WTC11 (cell line): ENCODE measurements around the gene USP38. TPM values are rescaled to one million over a fixed set of nuclear protein-coding genes. Genes with fewer than 3 reads are reported as not detected.

Experiments
- ATAC-seq: fragments of 200-7000 bp; cut with Tn5 transposase; 2 replicates; pipeline ENCODE4 v1.10.0; 2021; ENCODE audit warnings: mild to moderate bottlenecking, moderate library complexity
- CTCF ChIA-PET: fragments of 300-600 bp; sonication (Branson Sonifier 250); formaldehyde crosslinking; loops from one replicate; lab custom pipeline; 2021; ENCODE audit warnings: antibody characterized with exemption; lab: Charles Lee
- POLR2A ChIA-PET: fragments of 350-600 bp; sonication (Branson Sonifier 250); formaldehyde crosslinking; loops from one replicate; lab custom pipeline; 2021; ENCODE audit warnings: antibody characterized with exemption; lab: Charles Lee
- DNase-seq: peaks from one replicate; pipeline ENCODE4 v3.0.0; 2021; ENCODE audit warnings: low spot score
- H3K27ac Mint-ChIP-seq: 2 replicates; pipeline ENCODE4 v1.8.0; 2021; ENCODE audit warnings: mixed read lengths
- H3K27me3 Mint-ChIP-seq: 2 replicates; pipeline ENCODE4 v1.8.0; 2021; ENCODE audit warnings: low read depth, mild to moderate bottlenecking, moderate library complexity, mixed read lengths
- H3K36me3 Mint-ChIP-seq: 2 replicates; pipeline ENCODE4 v1.8.0; 2021; ENCODE audit warnings: mixed read lengths
- H3K4me1 Mint-ChIP-seq: 2 replicates; pipeline ENCODE4 v1.8.0; 2022; ENCODE audit warnings: mixed read lengths
- H3K4me3 Mint-ChIP-seq: 2 replicates; pipeline ENCODE4 v1.8.0; 2021; ENCODE audit warnings: mild to moderate bottlenecking, moderate library complexity, mixed read lengths
- H3K9me3 Mint-ChIP-seq: 2 replicates; pipeline ENCODE4 v1.8.0; 2021; ENCODE audit warnings: mixed read lengths
- EMX1 ChIP-seq: fragments of 250-450 bp; sonication (Bioruptor Pico); IDR thresholded peaks from 2 replicates; pipeline ENCODE4 v1.8.0; 2021; ENCODE audit warnings: mild to moderate bottlenecking
- ETV6 ChIP-seq: sonication (generic); formaldehyde crosslinking; IDR thresholded peaks from 2 replicates; pipeline ENCODE4 v1.8.1; 2022; ENCODE audit warnings: mild to moderate bottlenecking, missing genetic modification reagents
- GRHL2 ChIP-seq: fragments of 250-450 bp; sonication (Bioruptor Pico); IDR thresholded peaks from 2 replicates; pipeline ENCODE4 v1.8.0; 2022; ENCODE audit warnings: mild to moderate bottlenecking, moderate library complexity; ENCODE audit not compliant: insufficient replicate concordance, severe bottlenecking
- GTF2I ChIP-seq: fragments of 250-450 bp; sonication (Bioruptor Pico); conservative IDR thresholded peaks from 2 replicates; pipeline ENCODE4 v1.4.0; 2021; ENCODE audit warnings: mild to moderate bottlenecking
- NFATC4 ChIP-seq: fragments of 250-450 bp; sonication (Bioruptor Pico); IDR thresholded peaks from 2 replicates; pipeline ENCODE4 v1.9.0; 2021; ENCODE audit warnings: mild to moderate bottlenecking
- NFE2L1 ChIP-seq: sonication (generic); formaldehyde crosslinking; IDR thresholded peaks from 2 replicates; pipeline ENCODE4 v1.8.1; 2023; ENCODE audit warnings: missing genetic modification reagents
- SMAD4 ChIP-seq: sonication (generic); formaldehyde crosslinking; IDR thresholded peaks from 2 replicates; pipeline ENCODE4 v1.8.0; 2022; ENCODE audit warnings: mild to moderate bottlenecking, missing genetic modification reagents
- TEAD1 ChIP-seq: sonication (generic); formaldehyde crosslinking; IDR thresholded peaks from 2 replicates; pipeline ENCODE4 v1.8.0; 2022; ENCODE audit warnings: mild to moderate bottlenecking, missing genetic modification reagents
- ZNF232 ChIP-seq: sonication (generic); formaldehyde crosslinking; IDR thresholded peaks from 2 replicates; pipeline ENCODE4 v1.8.0; 2022; ENCODE audit warnings: mild to moderate bottlenecking, missing genetic modification reagents
- total RNA-seq: library from RNA; stranded (reverse); gene quantifications from 3 replicates; pipeline ENCODE4 v1.2.3, GENCODE V29; 2021
- TF ChIP-seq, protein P1 (sequence below): sonication (generic); formaldehyde crosslinking; IDR thresholded peaks from 2 replicates; pipeline ENCODE4 v1.8.0; 2022; ENCODE audit warnings: mild to moderate bottlenecking, missing genetic modification reagents
- TF ChIP-seq, protein P2 (sequence below): sonication (generic); formaldehyde crosslinking; IDR thresholded peaks from 2 replicates; pipeline ENCODE4 v1.8.0; 2022; ENCODE audit warnings: mild to moderate bottlenecking, missing genetic modification reagents
- TF ChIP-seq, protein P3 (sequence below): sonication (generic); formaldehyde crosslinking; IDR thresholded peaks from 2 replicates; pipeline ENCODE4 v1.8.0; 2023; ENCODE audit warnings: missing genetic modification reagents
- TF ChIP-seq, protein P4 (sequence below): fragments of 250-450 bp; sonication (Bioruptor Pico); IDR thresholded peaks from 2 replicates; pipeline ENCODE4 v1.9.0; 2021; ENCODE audit warnings: mild to moderate bottlenecking, borderline replicate concordance
- TF ChIP-seq, protein P5 (sequence below): sonication (generic); formaldehyde crosslinking; IDR thresholded peaks from 2 replicates; pipeline ENCODE4 v1.8.1; 2022; ENCODE audit warnings: missing genetic modification reagents, borderline replicate concordance
- TF ChIP-seq, protein P6 (sequence below): sonication (generic); formaldehyde crosslinking; IDR thresholded peaks from 2 replicates; pipeline ENCODE4 v1.8.0; 2023; ENCODE audit warnings: mild to moderate bottlenecking, missing genetic modification reagents
- TF ChIP-seq, protein P7 (sequence below): fragments of 250-450 bp; sonication (Bioruptor Pico); IDR thresholded peaks from 2 replicates; pipeline ENCODE4 v1.9.0; 2021; ENCODE audit warnings: moderate library complexity, mild to moderate bottlenecking, inconsistent platforms, borderline replicate concordance
- TF ChIP-seq, protein P8 (sequence below): sonication (generic); formaldehyde crosslinking; IDR thresholded peaks from 2 replicates; pipeline ENCODE4 v1.8.0; 2022; ENCODE audit warnings: mild to moderate bottlenecking, missing genetic modification reagents
- TF ChIP-seq, protein P9 (sequence below): fragments of 250-450 bp; sonication (Bioruptor Pico); IDR thresholded peaks from 2 replicates; pipeline ENCODE4 v1.9.0; 2021; ENCODE audit warnings: mild to moderate bottlenecking
- TF ChIP-seq, protein P10 (sequence below): sonication (generic); formaldehyde crosslinking; IDR thresholded peaks from 2 replicates; pipeline ENCODE4 v1.8.1; 2023; ENCODE audit warnings: mild to moderate bottlenecking, moderate library complexity, missing genetic modification reagents

The USP38 gene
- total RNA-seq, 1 experiment from 2014 or later: 10.3 TPM

DNA sequence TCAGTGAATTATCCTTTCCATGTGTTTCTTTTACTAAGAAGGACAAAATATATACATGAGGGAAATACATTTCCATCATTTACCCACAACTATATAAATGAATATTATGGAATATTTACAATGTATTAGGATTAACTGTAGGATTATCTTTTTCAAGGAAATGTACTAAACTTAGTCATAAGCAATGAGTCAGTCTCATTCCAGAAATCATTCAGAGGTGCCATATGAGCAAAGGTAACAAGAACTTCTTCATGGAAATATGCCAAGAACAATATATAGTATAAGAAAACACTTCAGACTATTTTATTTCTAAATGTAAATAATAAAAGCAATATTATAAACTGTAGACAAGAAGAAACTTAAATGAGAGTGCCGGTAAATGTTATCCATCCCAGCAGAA lies 67.1 kb downstream of the USP38 start:
- no peak overlapping the region for H3K4me3 Mint-ChIP-seq
- no peak for ATAC-seq
- peaks cover 5% of the 10 kb centered on the region; the same call in 1 of the 2 replicates for H3K9me3 Mint-ChIP-seq
- ChIA-PET POLR2A (no interaction called here), CTCF (no interaction called here)
- DNase-seq: no peak
- no peak overlapping the region for H3K27ac Mint-ChIP-seq
- TF ChIP-seq TEAD1: no peak
- no peak for TF ChIP-seq NFATC4 (CRISPR knock-in tag)
- TF ChIP-seq, protein P1, sequence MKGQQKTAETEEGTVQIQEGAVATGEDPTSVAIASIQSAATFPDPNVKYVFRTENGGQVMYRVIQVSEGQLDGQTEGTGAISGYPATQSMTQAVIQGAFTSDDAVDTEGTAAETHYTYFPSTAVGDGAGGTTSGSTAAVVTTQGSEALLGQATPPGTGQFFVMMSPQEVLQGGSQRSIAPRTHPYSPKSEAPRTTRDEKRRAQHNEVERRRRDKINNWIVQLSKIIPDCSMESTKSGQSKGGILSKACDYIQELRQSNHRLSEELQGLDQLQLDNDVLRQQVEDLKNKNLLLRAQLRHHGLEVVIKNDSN (CRISPR knock-in tag): no peak
- no peak for TF ChIP-seq GTF2I
- TF ChIP-seq, protein P2, sequence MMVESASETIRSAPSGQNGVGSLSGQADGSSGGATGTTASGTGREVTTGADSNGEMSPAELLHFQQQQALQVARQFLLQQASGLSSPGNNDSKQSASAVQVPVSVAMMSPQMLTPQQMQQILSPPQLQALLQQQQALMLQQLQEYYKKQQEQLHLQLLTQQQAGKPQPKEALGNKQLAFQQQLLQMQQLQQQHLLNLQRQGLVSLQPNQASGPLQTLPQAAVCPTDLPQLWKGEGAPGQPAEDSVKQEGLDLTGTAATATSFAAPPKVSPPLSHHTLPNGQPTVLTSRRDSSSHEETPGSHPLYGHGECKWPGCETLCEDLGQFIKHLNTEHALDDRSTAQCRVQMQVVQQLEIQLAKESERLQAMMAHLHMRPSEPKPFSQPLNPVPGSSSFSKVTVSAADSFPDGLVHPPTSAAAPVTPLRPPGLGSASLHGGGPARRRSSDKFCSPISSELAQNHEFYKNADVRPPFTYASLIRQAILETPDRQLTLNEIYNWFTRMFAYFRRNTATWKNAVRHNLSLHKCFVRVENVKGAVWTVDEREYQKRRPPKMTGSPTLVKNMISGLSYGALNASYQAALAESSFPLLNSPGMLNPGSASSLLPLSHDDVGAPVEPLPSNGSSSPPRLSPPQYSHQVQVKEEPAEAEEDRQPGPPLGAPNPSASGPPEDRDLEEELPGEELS: no peak
- TF ChIP-seq, protein P3, sequence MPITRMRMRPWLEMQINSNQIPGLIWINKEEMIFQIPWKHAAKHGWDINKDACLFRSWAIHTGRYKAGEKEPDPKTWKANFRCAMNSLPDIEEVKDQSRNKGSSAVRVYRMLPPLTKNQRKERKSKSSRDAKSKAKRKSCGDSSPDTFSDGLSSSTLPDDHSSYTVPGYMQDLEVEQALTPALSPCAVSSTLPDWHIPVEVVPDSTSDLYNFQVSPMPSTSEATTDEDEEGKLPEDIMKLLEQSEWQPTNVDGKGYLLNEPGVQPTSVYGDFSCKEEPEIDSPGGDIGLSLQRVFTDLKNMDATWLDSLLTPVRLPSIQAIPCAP (CRISPR knock-in tag): no peak
- no peak for TF ChIP-seq EMX1
- TF ChIP-seq, protein P4, sequence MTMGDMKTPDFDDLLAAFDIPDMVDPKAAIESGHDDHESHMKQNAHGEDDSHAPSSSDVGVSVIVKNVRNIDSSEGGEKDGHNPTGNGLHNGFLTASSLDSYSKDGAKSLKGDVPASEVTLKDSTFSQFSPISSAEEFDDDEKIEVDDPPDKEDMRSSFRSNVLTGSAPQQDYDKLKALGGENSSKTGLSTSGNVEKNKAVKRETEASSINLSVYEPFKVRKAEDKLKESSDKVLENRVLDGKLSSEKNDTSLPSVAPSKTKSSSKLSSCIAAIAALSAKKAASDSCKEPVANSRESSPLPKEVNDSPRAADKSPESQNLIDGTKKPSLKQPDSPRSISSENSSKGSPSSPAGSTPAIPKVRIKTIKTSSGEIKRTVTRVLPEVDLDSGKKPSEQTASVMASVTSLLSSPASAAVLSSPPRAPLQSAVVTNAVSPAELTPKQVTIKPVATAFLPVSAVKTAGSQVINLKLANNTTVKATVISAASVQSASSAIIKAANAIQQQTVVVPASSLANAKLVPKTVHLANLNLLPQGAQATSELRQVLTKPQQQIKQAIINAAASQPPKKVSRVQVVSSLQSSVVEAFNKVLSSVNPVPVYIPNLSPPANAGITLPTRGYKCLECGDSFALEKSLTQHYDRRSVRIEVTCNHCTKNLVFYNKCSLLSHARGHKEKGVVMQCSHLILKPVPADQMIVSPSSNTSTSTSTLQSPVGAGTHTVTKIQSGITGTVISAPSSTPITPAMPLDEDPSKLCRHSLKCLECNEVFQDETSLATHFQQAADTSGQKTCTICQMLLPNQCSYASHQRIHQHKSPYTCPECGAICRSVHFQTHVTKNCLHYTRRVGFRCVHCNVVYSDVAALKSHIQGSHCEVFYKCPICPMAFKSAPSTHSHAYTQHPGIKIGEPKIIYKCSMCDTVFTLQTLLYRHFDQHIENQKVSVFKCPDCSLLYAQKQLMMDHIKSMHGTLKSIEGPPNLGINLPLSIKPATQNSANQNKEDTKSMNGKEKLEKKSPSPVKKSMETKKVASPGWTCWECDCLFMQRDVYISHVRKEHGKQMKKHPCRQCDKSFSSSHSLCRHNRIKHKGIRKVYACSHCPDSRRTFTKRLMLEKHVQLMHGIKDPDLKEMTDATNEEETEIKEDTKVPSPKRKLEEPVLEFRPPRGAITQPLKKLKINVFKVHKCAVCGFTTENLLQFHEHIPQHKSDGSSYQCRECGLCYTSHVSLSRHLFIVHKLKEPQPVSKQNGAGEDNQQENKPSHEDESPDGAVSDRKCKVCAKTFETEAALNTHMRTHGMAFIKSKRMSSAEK: no peak
- no peak for TF ChIP-seq ZNF232 (CRISPR knock-in tag)
- TF ChIP-seq, protein P5, sequence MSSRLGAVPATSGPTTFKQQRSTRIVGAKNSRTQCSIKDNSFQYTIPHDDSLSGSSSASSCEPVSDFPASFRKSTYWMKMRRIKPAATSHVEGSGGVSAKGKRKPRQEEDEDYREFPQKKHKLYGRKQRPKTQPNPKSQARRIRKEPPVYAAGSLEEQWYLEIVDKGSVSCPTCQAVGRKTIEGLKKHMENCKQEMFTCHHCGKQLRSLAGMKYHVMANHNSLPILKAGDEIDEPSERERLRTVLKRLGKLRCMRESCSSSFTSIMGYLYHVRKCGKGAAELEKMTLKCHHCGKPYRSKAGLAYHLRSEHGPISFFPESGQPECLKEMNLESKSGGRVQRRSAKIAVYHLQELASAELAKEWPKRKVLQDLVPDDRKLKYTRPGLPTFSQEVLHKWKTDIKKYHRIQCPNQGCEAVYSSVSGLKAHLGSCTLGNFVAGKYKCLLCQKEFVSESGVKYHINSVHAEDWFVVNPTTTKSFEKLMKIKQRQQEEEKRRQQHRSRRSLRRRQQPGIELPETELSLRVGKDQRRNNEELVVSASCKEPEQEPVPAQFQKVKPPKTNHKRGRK (CRISPR knock-in tag): no peak
- no peak for TF ChIP-seq SMAD4 (CRISPR knock-in tag)
- TF ChIP-seq, protein P6, sequence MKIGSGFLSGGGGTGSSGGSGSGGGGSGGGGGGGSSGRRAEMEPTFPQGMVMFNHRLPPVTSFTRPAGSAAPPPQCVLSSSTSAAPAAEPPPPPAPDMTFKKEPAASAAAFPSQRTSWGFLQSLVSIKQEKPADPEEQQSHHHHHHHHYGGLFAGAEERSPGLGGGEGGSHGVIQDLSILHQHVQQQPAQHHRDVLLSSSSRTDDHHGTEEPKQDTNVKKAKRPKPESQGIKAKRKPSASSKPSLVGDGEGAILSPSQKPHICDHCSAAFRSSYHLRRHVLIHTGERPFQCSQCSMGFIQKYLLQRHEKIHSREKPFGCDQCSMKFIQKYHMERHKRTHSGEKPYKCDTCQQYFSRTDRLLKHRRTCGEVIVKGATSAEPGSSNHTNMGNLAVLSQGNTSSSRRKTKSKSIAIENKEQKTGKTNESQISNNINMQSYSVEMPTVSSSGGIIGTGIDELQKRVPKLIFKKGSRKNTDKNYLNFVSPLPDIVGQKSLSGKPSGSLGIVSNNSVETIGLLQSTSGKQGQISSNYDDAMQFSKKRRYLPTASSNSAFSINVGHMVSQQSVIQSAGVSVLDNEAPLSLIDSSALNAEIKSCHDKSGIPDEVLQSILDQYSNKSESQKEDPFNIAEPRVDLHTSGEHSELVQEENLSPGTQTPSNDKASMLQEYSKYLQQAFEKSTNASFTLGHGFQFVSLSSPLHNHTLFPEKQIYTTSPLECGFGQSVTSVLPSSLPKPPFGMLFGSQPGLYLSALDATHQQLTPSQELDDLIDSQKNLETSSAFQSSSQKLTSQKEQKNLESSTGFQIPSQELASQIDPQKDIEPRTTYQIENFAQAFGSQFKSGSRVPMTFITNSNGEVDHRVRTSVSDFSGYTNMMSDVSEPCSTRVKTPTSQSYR: no peak
- TF ChIP-seq, all 79 proteins: peak for 0
- H3K4me1 Mint-ChIP-seq: peaks cover 19% of the 10 kb centered on the region
- no peaks in the 10 kb centered on the region for H3K36me3 Mint-ChIP-seq
- H3K27me3 Mint-ChIP-seq: no peaks in the 10 kb centered on the region; the same call in 1 of the 2 replicates

DNA sequence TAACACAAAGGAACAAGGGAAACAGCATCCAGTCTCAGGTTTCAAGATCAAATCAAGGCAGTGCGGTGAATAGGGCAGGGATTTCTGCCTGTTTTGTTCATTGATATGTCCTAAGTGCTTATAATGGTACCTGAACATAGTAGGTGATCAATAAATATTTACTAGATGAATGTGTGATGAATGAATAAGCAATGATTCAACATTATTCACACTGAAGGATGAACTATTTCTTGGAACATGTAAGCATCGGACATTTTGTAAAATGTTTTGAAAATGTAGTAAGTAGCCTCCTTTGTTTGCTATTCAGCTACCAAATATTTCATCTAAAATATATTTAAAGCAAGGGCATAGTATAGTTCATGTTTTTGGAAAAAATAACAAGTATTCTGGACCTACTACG lies 67.8 kb downstream of the USP38 start:
- peaks cover 5% of the 10 kb centered on the region; the same call in 1 of the 2 replicates for H3K9me3 Mint-ChIP-seq
- no peak overlapping the region for H3K27ac Mint-ChIP-seq
- no peak overlapping the region for H3K4me3 Mint-ChIP-seq
- peaks cover 21% of the 10 kb centered on the region for H3K4me1 Mint-ChIP-seq
- no peaks in the 10 kb centered on the region; the same call in 1 of the 2 replicates for H3K27me3 Mint-ChIP-seq
- H3K36me3 Mint-ChIP-seq: no peaks in the 10 kb centered on the region
- ATAC-seq: no peak
- CTCF ChIA-PET: no interaction called here
- POLR2A ChIA-PET: no interaction called here
- no peak for DNase-seq
- TF ChIP-seq, protein P7, sequence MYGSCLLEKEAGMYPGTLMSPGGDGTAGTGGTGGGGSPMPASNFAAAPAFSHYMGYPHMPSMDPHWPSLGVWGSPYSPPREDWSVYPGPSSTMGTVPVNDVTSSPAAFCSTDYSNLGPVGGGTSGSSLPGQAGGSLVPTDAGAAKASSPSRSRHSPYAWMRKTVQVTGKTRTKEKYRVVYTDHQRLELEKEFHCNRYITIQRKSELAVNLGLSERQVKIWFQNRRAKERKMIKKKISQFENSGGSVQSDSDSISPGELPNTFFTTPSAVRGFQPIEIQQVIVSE (CRISPR knock-in tag): no peak
- no peak for TF ChIP-seq TEAD1
- TF ChIP-seq, protein P8, sequence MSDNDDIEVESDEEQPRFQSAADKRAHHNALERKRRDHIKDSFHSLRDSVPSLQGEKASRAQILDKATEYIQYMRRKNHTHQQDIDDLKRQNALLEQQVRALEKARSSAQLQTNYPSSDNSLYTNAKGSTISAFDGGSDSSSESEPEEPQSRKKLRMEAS (CRISPR knock-in tag): no peak
- TF ChIP-seq, protein P9, sequence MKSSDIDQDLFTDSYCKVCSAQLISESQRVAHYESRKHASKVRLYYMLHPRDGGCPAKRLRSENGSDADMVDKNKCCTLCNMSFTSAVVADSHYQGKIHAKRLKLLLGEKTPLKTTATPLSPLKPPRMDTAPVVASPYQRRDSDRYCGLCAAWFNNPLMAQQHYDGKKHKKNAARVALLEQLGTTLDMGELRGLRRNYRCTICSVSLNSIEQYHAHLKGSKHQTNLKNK: no peak
- no peak for TF ChIP-seq GRHL2 (CRISPR knock-in tag)
- TF ChIP-seq NFATC4 (CRISPR knock-in tag): no peak
- no peak for TF ChIP-seq NFE2L1 (CRISPR knock-in tag)
- no peak for TF ChIP-seq ETV6 (CRISPR knock-in tag)
- TF ChIP-seq, protein P10, sequence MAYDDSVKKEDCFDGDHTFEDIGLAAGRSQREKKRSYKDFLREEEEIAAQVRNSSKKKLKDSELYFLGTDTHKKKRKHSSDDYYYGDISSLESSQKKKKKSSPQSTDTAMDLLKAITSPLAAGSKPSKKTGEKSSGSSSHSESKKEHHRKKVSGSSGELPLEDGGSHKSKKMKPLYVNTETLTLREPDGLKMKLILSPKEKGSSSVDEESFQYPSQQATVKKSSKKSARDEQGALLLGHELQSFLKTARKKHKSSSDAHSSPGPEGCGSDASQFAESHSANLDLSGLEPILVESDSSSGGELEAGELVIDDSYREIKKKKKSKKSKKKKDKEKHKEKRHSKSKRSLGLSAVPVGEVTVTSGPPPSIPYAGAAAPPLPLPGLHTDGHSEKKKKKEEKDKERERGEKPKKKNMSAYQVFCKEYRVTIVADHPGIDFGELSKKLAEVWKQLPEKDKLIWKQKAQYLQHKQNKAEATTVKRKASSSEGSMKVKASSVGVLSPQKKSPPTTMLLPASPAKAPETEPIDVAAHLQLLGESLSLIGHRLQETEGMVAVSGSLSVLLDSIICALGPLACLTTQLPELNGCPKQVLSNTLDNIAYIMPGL (CRISPR knock-in tag): no peak
